Glutamatergic neuron (in vitro differentiated cells): ENCODE results near the gene GABRR1. TPM values are rescaled to one million over a fixed set of nuclear protein-coding genes. Genes with fewer than 3 reads are reported as not detected.

Source experiments
- DNase-seq: peaks from one replicate; pipeline ENCODE4 v3.0.0; 2022
- H3K27ac Mint-ChIP-seq: one replicate; pipeline ENCODE4 v1.8.0; 2020; ENCODE audit warnings: mild to moderate bottlenecking, mixed read lengths, inconsistent platforms; ENCODE audit not compliant: unreplicated experiment
- H3K27me3 Mint-ChIP-seq: one replicate; pipeline ENCODE4 v1.8.0; 2020; ENCODE audit warnings: mild to moderate bottlenecking, moderate library complexity, mixed read lengths, inconsistent platforms; ENCODE audit not compliant: unreplicated experiment
- H3K36me3 Mint-ChIP-seq: one replicate; pipeline ENCODE4 v1.8.0; 2020; ENCODE audit warnings: mild to moderate bottlenecking, mixed read lengths, inconsistent platforms; ENCODE audit not compliant: unreplicated experiment
- H3K4me1 Mint-ChIP-seq: one replicate; pipeline ENCODE4 v1.8.0; 2020; ENCODE audit warnings: mild to moderate bottlenecking, low read depth, mixed read lengths, inconsistent platforms; ENCODE audit not compliant: unreplicated experiment
- H3K4me3 Mint-ChIP-seq: one replicate; pipeline ENCODE4 v1.8.0; 2020; ENCODE audit warnings: mild to moderate bottlenecking, mixed read lengths, inconsistent platforms; ENCODE audit not compliant: unreplicated experiment
- H3K9me3 Mint-ChIP-seq: one replicate; pipeline ENCODE4 v1.8.0; 2020; ENCODE audit warnings: mild to moderate bottlenecking, moderate library complexity, mixed read lengths, inconsistent platforms; ENCODE audit not compliant: unreplicated experiment
- CTCF ChIP-seq: fragments of 200-600 bp; sonication (generic); IDR thresholded peaks from one replicate; pipeline ENCODE4 v1.5.0; 2021; ENCODE audit not compliant: partially characterized antibody, unreplicated experiment
- total RNA-seq: library from RNA; stranded (reverse); fragmentation: NEBNext Ultra II Directional; extraction: Animal tissue kit (Norgen Biotek cat#: 25700); gene quantifications from one replicate; pipeline ENCODE4 v1.2.1, GENCODE V29; 2021; ENCODE audit not compliant: unreplicated experiment

Gene GABRR1
- total RNA-seq, 1 donor from 2014 or later: not detected

- H3K4me3 Mint-ChIP-seq: no peak overlapping the region
- H3K27me3 Mint-ChIP-seq: peaks cover 1% of the 10 kb centered on the region
- no peak for TF ChIP-seq CTCF
- no peak overlapping the region for H3K27ac Mint-ChIP-seq
- no peaks in the 10 kb centered on the region for H3K36me3 Mint-ChIP-seq
- no peak for DNase-seq
- H3K9me3 Mint-ChIP-seq: no peaks in the 10 kb centered on the region
- no peaks in the 10 kb centered on the region for H3K4me1 Mint-ChIP-seq
Observed at GRCh38 chr6:89257781-89258180, 40.6 kb upstream of the GABRR1 start.

- no peaks in the 10 kb centered on the region for H3K9me3 Mint-ChIP-seq
- no peaks in the 10 kb centered on the region for H3K4me1 Mint-ChIP-seq
- TF ChIP-seq CTCF: no peak
- H3K27ac Mint-ChIP-seq: no peak overlapping the region
- no peaks in the 10 kb centered on the region for H3K36me3 Mint-ChIP-seq
- DNase-seq: no peak
- H3K27me3 Mint-ChIP-seq: peaks cover 1% of the 10 kb centered on the region
- H3K4me3 Mint-ChIP-seq: no peak overlapping the region
Observed at GRCh38 chr6:89257346-89257745, 40.2 kb upstream of the GABRR1 start.

DNA sequence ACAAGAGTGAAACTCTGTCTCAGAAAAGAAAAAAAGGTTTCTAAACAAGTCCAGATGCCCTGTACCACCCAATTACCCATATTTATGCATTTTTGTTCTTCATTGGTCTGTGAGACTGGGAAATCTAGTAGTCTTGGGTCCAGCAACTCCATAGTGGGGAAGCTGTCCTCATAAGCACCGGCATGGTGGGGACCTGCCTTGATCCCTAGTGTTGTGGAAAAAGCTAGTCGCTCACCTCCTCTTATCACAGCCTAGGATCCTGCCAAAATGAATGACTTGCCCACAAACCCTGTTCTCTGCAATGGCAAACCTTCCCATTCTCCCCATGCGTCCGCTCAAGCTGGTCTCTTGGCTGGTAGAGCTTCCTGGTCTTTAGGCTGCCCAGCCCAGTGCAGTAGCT, 38.3 kb upstream of the GABRR1 start:
- H3K9me3 Mint-ChIP-seq: no peaks in the 10 kb centered on the region
- H3K27ac Mint-ChIP-seq: no peak overlapping the region
- no peaks in the 10 kb centered on the region for H3K4me1 Mint-ChIP-seq
- TF ChIP-seq CTCF: no peak
- no peak overlapping the region for H3K4me3 Mint-ChIP-seq
- no peaks in the 10 kb centered on the region for H3K36me3 Mint-ChIP-seq
- DNase-seq: no peak
- peaks cover 1% of the 10 kb centered on the region for H3K27me3 Mint-ChIP-seq

- no peaks in the 10 kb centered on the region for H3K36me3 Mint-ChIP-seq
- H3K9me3 Mint-ChIP-seq: no peaks in the 10 kb centered on the region
- H3K4me3 Mint-ChIP-seq: no peak overlapping the region
- H3K27me3 Mint-ChIP-seq: peaks cover 1% of the 10 kb centered on the region
- H3K27ac Mint-ChIP-seq: no peak overlapping the region
- DNase-seq: no peak
- no peaks in the 10 kb centered on the region for H3K4me1 Mint-ChIP-seq
- TF ChIP-seq CTCF: no peak
Observed at GRCh38 chr6:89254569-89254968, 37.4 kb upstream of the GABRR1 start.

DNA sequence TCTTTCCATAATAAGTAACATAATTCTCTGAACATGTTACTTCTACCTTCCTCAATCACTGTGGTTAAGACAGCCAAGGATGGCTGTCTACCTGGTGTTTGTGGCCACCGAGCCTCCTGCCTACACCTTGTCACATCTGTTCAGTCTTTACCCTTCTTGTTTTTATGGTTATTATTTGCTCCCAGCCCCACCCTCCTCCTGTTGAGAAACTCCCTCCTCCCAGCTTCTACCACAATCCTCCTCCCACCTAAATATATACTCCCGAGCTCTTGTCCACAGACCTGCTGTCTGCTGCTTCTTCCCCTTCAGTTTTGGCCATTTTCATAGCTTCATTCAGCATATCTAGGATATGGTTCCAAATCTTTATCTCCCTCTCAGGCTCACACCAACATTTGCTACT, 35.7 kb upstream of the GABRR1 start:
- Mint-ChIP-seq H3K36me3 (no peaks in the 10 kb centered on the region), H3K27ac (no peak overlapping the region), H3K4me3 (no peak overlapping the region), H3K4me1 (no peaks in the 10 kb centered on the region), H3K27me3 (peaks cover 1% of the 10 kb centered on the region), H3K9me3 (no peaks in the 10 kb centered on the region)
- TF ChIP-seq CTCF: no peak
- no peak for DNase-seq
